CD1c-positive myeloid dendritic cell (primary cell): Measurements from ENCODE around the gene KLF4.
"Not testable (repeated sequence)": the region's sequence is repeated elsewhere in the genome, so short reads cannot be mapped to it uniquely, and the experiment has no call there.

Source experiments
- DNase-seq: peaks from one replicate; pipeline ENCODE4 v3.0.0-alpha.2; 2016; ENCODE audit errors: extremely low spot score

The KLF4 gene

GRCh38 chr9:107489687-107490605 is at the start of gene KLF4:
KLF4 (minus strand) TSS chr9:107489769; CDS start chr9:107489172, 597 bp downstream.
- peak; percentile 96 for DNase-seq

- DNase-seq: no peak
Measured at GRCh38 chr9:107536462-107536861, 46.9 kb upstream of the KLF4 start.

- no peak for DNase-seq
Measured at GRCh38 chr9:107534510-107535078, 45.0 kb upstream of the KLF4 start.

- DNase-seq: peak; percentile 42
Measured at GRCh38 chr9:107530679-107531078, 41.1 kb upstream of the KLF4 start.

- no peak for DNase-seq
Measured at GRCh38 chr9:107528686-107529085, 39.1 kb upstream of the KLF4 start.

GRCh38 chr9:107523539-107523938 is 34.0 kb upstream of the KLF4 start:
- no peak for DNase-seq

- DNase-seq: no peak
Measured at GRCh38 chr9:107520186-107520585, 30.6 kb upstream of the KLF4 start.

- no peak for DNase-seq
Measured at GRCh38 chr9:107518037-107518807, 28.7 kb upstream of the KLF4 start.

- peak; percentile 81 for DNase-seq
Measured at GRCh38 chr9:107513464-107514100, 24.0 kb upstream of the KLF4 start.

- peak; percentile 46 for DNase-seq
Measured at GRCh38 chr9:107504585-107505455, 15.3 kb upstream of the KLF4 start.

GRCh38 chr9:107502464-107502863 is 12.9 kb upstream of the KLF4 start:
- no peak for DNase-seq

- DNase-seq: not testable (repeated sequence)
Measured at GRCh38 chr9:107500421-107501200, 11.0 kb upstream of the KLF4 start.

GRCh38 chr9:107496976-107497375 is 7.4 kb upstream of the KLF4 start:
- DNase-seq: peak; percentile 57

- DNase-seq: peak; percentile 21
Measured at GRCh38 chr9:107492381-107492970, 2.9 kb upstream of the KLF4 start.

GRCh38 chr9:107491081-107492053 is 1.8 kb upstream of the KLF4 start:
- peak; percentile 55 for DNase-seq

GRCh38 chr9:107490606-107490970 is 1.0 kb upstream of the KLF4 start:
- peak; percentile 39 for DNase-seq

- DNase-seq: no peak
Measured at GRCh38 chr9:107489144-107489673, 360 bp downstream of the KLF4 start.
